K562 (cell line): ENCODE data around the gene HOXA1. TPM values are rescaled to one million over a fixed set of nuclear protein-coding genes. Genes with fewer than 3 reads are reported as not detected.

ENCODE experiments used
- ATAC-seq: fragments of 200-7000 bp; cut with Tn5 transposase; 3 replicates; pipeline ENCODE4 v1.9.1; 2020; ENCODE audit warnings: moderate library complexity
- BruUV-seq: library from RNA; stranded (reverse); fragments of 400-500 nt; replicated peaks from 2 replicates; lab custom pipeline; 2021; lab: Mats Ljungman, UMichigan
- CTCF ChIA-PET: fragments of 300-600 bp; formaldehyde crosslinking; extraction: SDS; loops from one replicate; lab custom pipeline; 2021; ENCODE audit warnings: low intra/inter-chr PET ratio; lab: Yijun Ruan, JAX
- POLR2A ChIA-PET: fragments of 300-600, 350-650 bp; sonication (Branson Sonifier 250); formaldehyde crosslinking; extraction: SDS; loops from one replicate; lab custom pipeline; 2021; ENCODE audit warnings: antibody characterized with exemption, inconsistent platforms; lab: Yijun Ruan, JAX
- DNase-seq, 4 experiments: peaks; one replicate each; pipeline versions ENCODE4 v3.0.0 to v3.0.0-alpha.2; 2011 to 2018; ENCODE audit warnings: low spot score in 3 of 4, mixed read lengths in 3 of 4; ENCODE audit errors: extremely low read depth in 1 of 4
- FAIRE-seq: peaks from 2 replicates; lab custom pipeline; 2011; peaks lifted over from hg19 to GRCh38; lab: Jason Lieb, UNC
- H2AFZ ChIP-seq: 2 replicates; pipeline ENCODE4 v1.6.0; 2011; ENCODE audit warnings: low read depth, low read length, control low read depth, inconsistent platforms
- H3K27ac ChIP-seq: fragments of 200-600 bp; 3 replicates; pipeline ENCODE4 v1.8.0; 2011; ENCODE audit warnings: low read depth, mild to moderate bottlenecking, control low read depth, inconsistent platforms, low read length, moderate library complexity, mixed read lengths; ENCODE audit errors: extremely low read depth
- H3K27me3 ChIP-seq, 2 experiments: fragments of 300-600 bp in 1 of 2; 2 replicates in 1 of 2; 3 replicates in 1 of 2; pipeline versions ENCODE4 v1.6.0 to v1.8.0; 2011; ENCODE audit warnings: inconsistent platforms in 2 of 2, low read length in 2 of 2, mild to moderate bottlenecking in 1 of 2, mixed read lengths in 1 of 2, moderate library complexity in 1 of 2; ENCODE audit not compliant: control insufficient read depth in 2 of 2, insufficient read depth in 2 of 2
- H3K36me3 ChIP-seq: fragments of 300-600 bp; 3 replicates; pipeline ENCODE4 v1.8.0; 2011; ENCODE audit warnings: mild to moderate bottlenecking, low read length, inconsistent platforms; ENCODE audit not compliant: control insufficient read depth, insufficient read depth
- H3K4me1 ChIP-seq, 2 experiments: fragments of 200-600 bp in 1 of 2; replicated peaks in 1 of 2; 2 replicates in 1 of 2; 3 replicates in 1 of 2; pipeline versions ENCODE4 v1.5.1 to v1.8.0; 2011; ENCODE audit warnings: inconsistent platforms in 2 of 2, low read length in 2 of 2, mild to moderate bottlenecking in 1 of 2, mixed read lengths in 1 of 2, moderate library complexity in 1 of 2; ENCODE audit not compliant: control insufficient read depth in 2 of 2, insufficient read depth in 2 of 2
- H3K4me2 ChIP-seq: 2 replicates; pipeline ENCODE4 v1.6.1; 2011; ENCODE audit warnings: low read length, control low read depth, inconsistent platforms, mixed read lengths; ENCODE audit not compliant: insufficient read depth
- H3K4me3 ChIP-seq: fragments of 200-600 bp; sonication (generic), shearing (Covaris generic); 2 replicates; pipeline ENCODE4 v1.5.1; 2016; ENCODE audit warnings: control low read depth, inconsistent platforms
- H3K79me2 ChIP-seq: fragments of 200-600 bp; 3 replicates; pipeline ENCODE4 v1.8.0; 2011; ENCODE audit warnings: low read length, inconsistent platforms; ENCODE audit not compliant: control insufficient read depth, insufficient read depth
- H3K9ac ChIP-seq, 2 experiments: 2 replicates each; pipeline versions ENCODE4 v1.6.0 to v1.6.1; 2011; ENCODE audit warnings: low read depth in 2 of 2, low read length in 2 of 2, control low read depth in 1 of 2, inconsistent platforms in 1 of 2, mild to moderate bottlenecking in 1 of 2, mixed read lengths in 1 of 2; ENCODE audit not compliant: insufficient read depth in 1 of 2
- H3K9me1 ChIP-seq: one replicate; pipeline ENCODE4 v1.6.0; 2011; ENCODE audit warnings: inconsistent platforms, mild to moderate bottlenecking, low read length, moderate library complexity; ENCODE audit not compliant: control insufficient read depth, insufficient read depth
- H3K9me3 ChIP-seq: replicated peaks from 2 replicates; pipeline ENCODE4 v1.5.1; 2011; ENCODE audit warnings: low read depth, low read length, inconsistent platforms; ENCODE audit not compliant: control insufficient read depth, insufficient read depth
- H4K20me1 ChIP-seq: replicated peaks from 2 replicates; pipeline ENCODE4 v1.6.1; 2011; ENCODE audit warnings: low read length, inconsistent platforms, mixed read lengths; ENCODE audit not compliant: control insufficient read depth, insufficient read depth
- ARHGAP35 ChIP-seq: fragments of 450-650 bp; IDR thresholded peaks from 2 replicates; pipeline ENCODE4 v1.6.1; 2018; ENCODE audit not compliant: partially characterized antibody
- MTF1 ChIP-seq: fragments of 250-450 bp; sonication (Bioruptor Pico); IDR thresholded peaks from 2 replicates; pipeline ENCODE4 v1.9.0; 2021; ENCODE audit warnings: moderate library complexity, mild to moderate bottlenecking, inconsistent platforms, borderline replicate concordance
- NR2F6 ChIP-seq: fragments of 450-650 bp; formaldehyde crosslinking; IDR thresholded peaks from 2 replicates; pipeline ENCODE4 v1.4.0; 2020; ENCODE audit warnings: mild to moderate bottlenecking
- SP1 ChIP-seq: sonication (generic); formaldehyde crosslinking; IDR thresholded peaks from 2 replicates; pipeline ENCODE4 v1.8.1; 2022; ENCODE audit warnings: mild to moderate bottlenecking, missing genetic modification reagents
- SRSF7 ChIP-seq: fragments of 200-400 bp; formaldehyde crosslinking; optimal IDR thresholded peaks from 2 replicates; pipeline ENCODE3; 2017; ENCODE audit warnings: mild to moderate bottlenecking, low read depth, low read length
- ZNF551 ChIP-seq: fragments of 250-450 bp; sonication (Bioruptor Pico); IDR thresholded peaks from 2 replicates; pipeline ENCODE4 v1.5.0; 2021; ENCODE audit warnings: mild to moderate bottlenecking, moderate library complexity
- ZNF76 ChIP-seq: fragments of 250-450 bp; sonication (Bioruptor Pico); IDR thresholded peaks from 2 replicates; pipeline ENCODE4 v1.4.0; 2020; ENCODE audit warnings: mild to moderate bottlenecking, moderate library complexity, borderline replicate concordance
- WGBS: fragments of 100-300 bp; shearing (Covaris generic); methylation state at CpG from one replicate; pipeline ENCODE4 v1.1.6; 2016; ENCODE audit warnings: low coverage, mixed read lengths; ENCODE audit not compliant: insufficient coverage; ENCODE audit errors: missing lambda C conversion rate; 5-methylcytosine and 5-hydroxymethylcytosine counted together
- in situ Hi-C: fragments of 300-500 bp; cut with MboI; formaldehyde crosslinking; loops from 4 replicates; pipeline ENCODE4 v1.15.0; 2018; ENCODE audit warnings: inconsistent platforms, mixed read lengths
- intact Hi-C: fragments of 100-400 bp; cut with micrococcal nuclease; formaldehyde crosslinking; loops from 2 replicates; pipeline ENCODE4 v1.14.2; 2022
- polyA plus RNA-seq, 8 experiments: library from polyadenylated mRNA; depleted of rRNA in 4 of 8; stranded (reverse) in 5 of 8; unstranded in 3 of 8; fragments of >200 nt; fragmentation: Nextera tagmentation in 2 of 8; fragmentation: Illumina TruSeq in 1 of 8; extraction: Ambion mirVana in 2 of 8; extraction: Trizol in 1 of 8; gene quantifications; 2 replicates each; pipeline versions ENCODE4 v1.2.1 to v1.2.3, GENCODE V29; 2011 to 2014; ENCODE audit warnings: inconsistent platforms in 1 of 8, missing spikeins in 1 of 8
- total RNA-seq, 7 experiments: library from RNA; depleted of rRNA in 6 of 7; stranded (reverse); fragments of >200 nt in 6 of 7; fragmentation: Illumina TruSeq in 2 of 7; extraction: Trizol in 2 of 7; gene quantifications; 2 replicates each; pipeline versions ENCODE4 v1.2.1 to v1.2.3, GENCODE V29; 2011 to 2021; ENCODE audit warnings: low replicate concordance in 1 of 7
- TF ChIP-seq, protein P1 (sequence below): fragments of 450-650 bp; IDR thresholded peaks from 2 replicates; pipeline ENCODE4 v1.7.1; 2018; ENCODE audit warnings: mild to moderate bottlenecking, low read depth; ENCODE audit not compliant: partially characterized antibody
- TF ChIP-seq, protein P2 (sequence below): sonication (generic); formaldehyde crosslinking; IDR thresholded peaks from 2 replicates; pipeline ENCODE4 v1.8.0; 2022; ENCODE audit warnings: missing genetic modification reagents, mild to moderate bottlenecking, borderline replicate concordance
- TF ChIP-seq, protein P3 (sequence below): fragments of 450-650 bp; IDR thresholded peaks from 2 replicates; pipeline ENCODE4 v1.6.1; 2016

Gene HOXA1
- total and polyA plus RNA-seq, 9 of the 15 experiments (the other 6 are each of a cell fraction or from before 2014, with no cell fraction given), result 0.03 to 0.63 (median 0.09) TPM; not detected in 4

DNA sequence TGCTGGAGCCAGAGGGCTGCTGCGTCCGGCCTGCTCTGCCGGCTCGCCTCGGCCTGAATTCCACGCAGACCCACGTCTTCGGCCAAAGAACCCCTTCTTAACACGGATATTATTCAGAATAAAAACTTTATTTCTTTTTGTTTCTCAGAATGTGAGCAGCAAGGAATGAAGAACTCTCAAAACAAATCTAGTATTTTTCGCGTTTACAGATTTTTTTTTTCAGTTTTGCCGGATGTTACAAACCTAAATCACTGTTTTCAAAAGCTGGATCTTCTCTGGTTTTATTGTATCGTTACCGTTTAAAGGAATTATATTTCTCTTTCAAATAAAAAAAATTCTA is 11.1 kb upstream of the HOXA1 start:
- Histone ChIP-seq H3K9ac (no peak overlapping the region), H3K79me2 (no peaks in the 10 kb centered on the region), H3K27me3 (peaks cover 62 to 76% of the 10 kb centered on the region in 2 experiments), H3K4me2 (no peak overlapping the region), H4K20me1 (no peaks in the 10 kb centered on the region), H3K27ac (no peak overlapping the region), H3K9me1 (no peaks in the 10 kb centered on the region), H3K9me3 (no peaks in the 10 kb centered on the region), H3K4me1 (peaks cover 0 to 15% of the 10 kb centered on the region in 2 experiments; a peak in 2 of 5 replicates), H3K36me3 (no peaks in the 10 kb centered on the region), H3K4me3 (no peak overlapping the region), H2AFZ (no peak overlapping the region)
- FAIRE-seq, result no peak
- ChIA-PET CTCF (no interaction called here), POLR2A (no interaction called here)
- TF ChIP-seq NR2F6 (CRISPR knock-in tag) (no peak), SRSF7 (no peak), SP1 (CRISPR knock-in tag) (no peak), ZNF551 (CRISPR knock-in tag) (no peak), ARHGAP35 (no peak), MTF1 (no peak), ZNF76 (CRISPR knock-in tag) (no peak)
- TF ChIP-seq, protein P1, sequence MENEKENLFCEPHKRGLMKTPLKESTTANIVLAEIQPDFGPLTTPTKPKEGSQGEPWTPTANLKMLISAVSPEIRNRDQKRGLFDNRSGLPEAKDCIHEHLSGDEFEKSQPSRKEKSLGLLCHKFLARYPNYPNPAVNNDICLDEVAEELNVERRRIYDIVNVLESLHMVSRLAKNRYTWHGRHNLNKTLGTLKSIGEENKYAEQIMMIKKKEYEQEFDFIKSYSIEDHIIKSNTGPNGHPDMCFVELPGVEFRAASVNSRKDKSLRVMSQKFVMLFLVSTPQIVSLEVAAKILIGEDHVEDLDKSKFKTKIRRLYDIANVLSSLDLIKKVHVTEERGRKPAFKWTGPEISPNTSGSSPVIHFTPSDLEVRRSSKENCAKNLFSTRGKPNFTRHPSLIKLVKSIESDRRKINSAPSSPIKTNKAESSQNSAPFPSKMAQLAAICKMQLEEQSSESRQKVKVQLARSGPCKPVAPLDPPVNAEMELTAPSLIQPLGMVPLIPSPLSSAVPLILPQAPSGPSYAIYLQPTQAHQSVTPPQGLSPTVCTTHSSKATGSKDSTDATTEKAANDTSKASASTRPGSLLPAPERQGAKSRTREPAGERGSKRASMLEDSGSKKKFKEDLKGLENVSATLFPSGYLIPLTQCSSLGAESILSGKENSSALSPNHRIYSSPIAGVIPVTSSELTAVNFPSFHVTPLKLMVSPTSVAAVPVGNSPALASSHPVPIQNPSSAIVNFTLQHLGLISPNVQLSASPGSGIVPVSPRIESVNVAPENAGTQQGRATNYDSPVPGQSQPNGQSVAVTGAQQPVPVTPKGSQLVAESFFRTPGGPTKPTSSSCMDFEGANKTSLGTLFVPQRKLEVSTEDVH, result no peak
- TF ChIP-seq, protein P2, sequence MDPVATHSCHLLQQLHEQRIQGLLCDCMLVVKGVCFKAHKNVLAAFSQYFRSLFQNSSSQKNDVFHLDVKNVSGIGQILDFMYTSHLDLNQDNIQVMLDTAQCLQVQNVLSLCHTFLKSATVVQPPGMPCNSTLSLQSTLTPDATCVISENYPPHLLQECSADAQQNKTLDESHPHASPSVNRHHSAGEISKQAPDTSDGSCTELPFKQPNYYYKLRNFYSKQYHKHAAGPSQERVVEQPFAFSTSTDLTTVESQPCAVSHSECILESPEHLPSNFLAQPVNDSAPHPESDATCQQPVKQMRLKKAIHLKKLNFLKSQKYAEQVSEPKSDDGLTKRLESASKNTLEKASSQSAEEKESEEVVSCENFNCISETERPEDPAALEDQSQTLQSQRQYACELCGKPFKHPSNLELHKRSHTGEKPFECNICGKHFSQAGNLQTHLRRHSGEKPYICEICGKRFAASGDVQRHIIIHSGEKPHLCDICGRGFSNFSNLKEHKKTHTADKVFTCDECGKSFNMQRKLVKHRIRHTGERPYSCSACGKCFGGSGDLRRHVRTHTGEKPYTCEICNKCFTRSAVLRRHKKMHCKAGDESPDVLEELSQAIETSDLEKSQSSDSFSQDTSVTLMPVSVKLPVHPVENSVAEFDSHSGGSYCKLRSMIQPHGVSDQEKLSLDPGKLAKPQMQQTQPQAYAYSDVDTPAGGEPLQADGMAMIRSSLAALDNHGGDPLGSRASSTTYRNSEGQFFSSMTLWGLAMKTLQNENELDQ (CRISPR knock-in tag), result no peak
- TF ChIP-seq, protein P3, sequence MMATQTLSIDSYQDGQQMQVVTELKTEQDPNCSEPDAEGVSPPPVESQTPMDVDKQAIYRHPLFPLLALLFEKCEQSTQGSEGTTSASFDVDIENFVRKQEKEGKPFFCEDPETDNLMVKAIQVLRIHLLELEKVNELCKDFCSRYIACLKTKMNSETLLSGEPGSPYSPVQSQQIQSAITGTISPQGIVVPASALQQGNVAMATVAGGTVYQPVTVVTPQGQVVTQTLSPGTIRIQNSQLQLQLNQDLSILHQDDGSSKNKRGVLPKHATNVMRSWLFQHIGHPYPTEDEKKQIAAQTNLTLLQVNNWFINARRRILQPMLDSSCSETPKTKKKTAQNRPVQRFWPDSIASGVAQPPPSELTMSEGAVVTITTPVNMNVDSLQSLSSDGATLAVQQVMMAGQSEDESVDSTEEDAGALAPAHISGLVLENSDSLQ, result no peak
- 0% methylated on average over 12 of the region's 14 CpGs for WGBS
- intact Hi-C loops, result no loop called here
- BruUV-seq, result no TSS peak
- in situ Hi-C loops, result no loop called here
- no peak for DNase-seq
- no peak for ATAC-seq
